H9 (cell line): ENCODE results near the gene DDIAS. TPM values are rescaled to one million over a fixed set of nuclear protein-coding genes. Genes with fewer than 3 reads are reported as not detected.
"Not testable (repeated sequence)": the region's sequence is repeated elsewhere in the genome, so short reads cannot be mapped to it uniquely, and the experiment has no call there.

Experiments
- DNase-seq: peaks from one replicate; pipeline ENCODE4 v3.0.0-alpha.2; 2017
- H2AFZ ChIP-seq: one replicate; pipeline ENCODE4 v1.6.1; 2013; ENCODE audit warnings: mild to moderate bottlenecking, low read length, control low read depth, moderate library complexity
- H2AK5ac ChIP-seq: 2 replicates; pipeline ENCODE4 v1.6.1; 2013; ENCODE audit warnings: low read length, control low read depth, mixed read lengths; ENCODE audit not compliant: insufficient read length
- H2BK120ac ChIP-seq: one replicate; pipeline ENCODE4 v1.6.1; 2013; ENCODE audit warnings: low read depth, mild to moderate bottlenecking, low read length, control low read depth, inconsistent platforms; ENCODE audit not compliant: poor library complexity, severe bottlenecking
- H2BK12ac ChIP-seq: 2 replicates; pipeline ENCODE4 v1.6.1; 2013; ENCODE audit warnings: low read length, control low read depth, mixed read lengths, low read depth; ENCODE audit not compliant: insufficient read length
- H2BK15ac ChIP-seq: 2 replicates; pipeline ENCODE4 v1.6.1; 2013; ENCODE audit warnings: low read depth, low read length, control low read depth
- H2BK20ac ChIP-seq: one replicate; pipeline ENCODE4 v1.6.1; 2013; ENCODE audit warnings: low read depth, mild to moderate bottlenecking, low read length, control low read depth, inconsistent platforms; ENCODE audit not compliant: poor library complexity, severe bottlenecking
- H2BK5ac ChIP-seq: 2 replicates; pipeline ENCODE4 v1.6.1; 2013; ENCODE audit warnings: low read length, control low read depth, mixed read lengths; ENCODE audit not compliant: insufficient read length
- H3K14ac ChIP-seq: 2 replicates; pipeline ENCODE4 v1.6.1; 2013; ENCODE audit warnings: low read length, control low read depth; ENCODE audit not compliant: insufficient read depth
- H3K18ac ChIP-seq: 2 replicates; pipeline ENCODE4 v1.6.1; 2013; ENCODE audit warnings: low read depth, mild to moderate bottlenecking, mixed read lengths, low read length, control low read depth; ENCODE audit not compliant: insufficient read length
- H3K23ac ChIP-seq: 2 replicates; pipeline ENCODE4 v1.6.1; 2013; ENCODE audit warnings: low read length, control low read depth, mixed read lengths, low read depth; ENCODE audit not compliant: insufficient read length
- H3K23me2 ChIP-seq: 2 replicates; pipeline ENCODE4 v1.6.1; 2013; ENCODE audit warnings: low read depth, mild to moderate bottlenecking, mixed read lengths, low read length, control low read depth; ENCODE audit not compliant: insufficient read length, poor library complexity, severe bottlenecking
- H3K27ac ChIP-seq: 2 replicates; pipeline ENCODE4 v1.5.1; 2013; ENCODE audit warnings: low read length, control low read depth, mixed read lengths, low read depth; ENCODE audit not compliant: insufficient read length
- H3K27me3 ChIP-seq: 2 replicates; pipeline ENCODE4 v1.6.1; 2013; ENCODE audit warnings: low read length, control low read depth, inconsistent platforms; ENCODE audit not compliant: insufficient read depth
- H3K4ac ChIP-seq: 2 replicates; pipeline ENCODE4 v1.6.1; 2013; ENCODE audit warnings: low read depth, mild to moderate bottlenecking, control low read depth, inconsistent platforms, low read length, moderate library complexity
- H3K4me1 ChIP-seq: 2 replicates; pipeline ENCODE4 v1.6.1; 2013; ENCODE audit warnings: low read length, control low read depth, inconsistent platforms; ENCODE audit not compliant: insufficient read depth
- H3K4me2 ChIP-seq: 2 replicates; pipeline ENCODE4 v1.6.1; 2013; ENCODE audit warnings: low read length, control low read depth, mixed read lengths; ENCODE audit not compliant: insufficient read length, insufficient read depth
- H3K56ac ChIP-seq: 2 replicates; pipeline ENCODE4 v1.6.1; 2013; ENCODE audit warnings: low read depth, mild to moderate bottlenecking, mixed read lengths, low read length, control low read depth; ENCODE audit not compliant: insufficient read length
- H3K79me1 ChIP-seq: 2 replicates; pipeline ENCODE4 v1.6.1; 2013; ENCODE audit warnings: low read depth, mild to moderate bottlenecking, moderate library complexity, low read length, control low read depth, inconsistent platforms; ENCODE audit not compliant: insufficient read depth, poor library complexity, severe bottlenecking
- H3K79me2 ChIP-seq: 2 replicates; pipeline ENCODE4 v1.6.1; 2013; ENCODE audit warnings: low read length, control low read depth, inconsistent platforms; ENCODE audit not compliant: insufficient read depth
- H3K9ac ChIP-seq: 2 replicates; pipeline ENCODE4 v1.6.1; 2013; ENCODE audit warnings: low read length, control low read depth, mixed read lengths; ENCODE audit not compliant: insufficient read length; ENCODE audit errors: extremely low read depth
- H3K9me3 ChIP-seq: one replicate; pipeline ENCODE4 v1.6.1; 2013; ENCODE audit warnings: low read depth, low read length, inconsistent platforms; ENCODE audit not compliant: control insufficient read depth
- H3T11ph ChIP-seq: one replicate; pipeline ENCODE4 v1.6.1; 2013; ENCODE audit warnings: mild to moderate bottlenecking, low read length, control low read depth, inconsistent platforms
- H4K20me1 ChIP-seq: one replicate; pipeline ENCODE4 v1.6.1; 2013; ENCODE audit not compliant: control insufficient read depth, insufficient read length, insufficient read depth
- H4K5ac ChIP-seq: 2 replicates; pipeline ENCODE4 v1.6.1; 2013; ENCODE audit warnings: low read depth, mild to moderate bottlenecking, mixed read lengths, low read length, control low read depth; ENCODE audit not compliant: insufficient read length
- H4K8ac ChIP-seq: replicated peaks from 2 replicates; pipeline ENCODE4 v1.6.1; 2013; ENCODE audit warnings: low read length, control low read depth, mixed read lengths, low read depth; ENCODE audit not compliant: insufficient read length
- H4K91ac ChIP-seq: 2 replicates; pipeline ENCODE4 v1.6.1; 2013; ENCODE audit warnings: low read depth, mild to moderate bottlenecking, moderate library complexity, mixed read lengths, low read length, control low read depth; ENCODE audit not compliant: insufficient read length
- H3K27ac Mint-ChIP-seq, 3 experiments: 2 replicates in 2 of 3; 3 replicates in 1 of 3; pipeline ENCODE4 v1.8.0; 2020 to 2021; ENCODE audit warnings: mixed read lengths in 3 of 3, mild to moderate bottlenecking in 1 of 3, moderate library complexity in 1 of 3
- H3K27me3 Mint-ChIP-seq: 2 replicates; pipeline ENCODE4 v1.8.0; 2021; ENCODE audit warnings: low read depth, mild to moderate bottlenecking, moderate library complexity, mixed read lengths
- H3K36me3 Mint-ChIP-seq, 3 experiments: 2 replicates in 2 of 3; 3 replicates in 1 of 3; pipeline ENCODE4 v1.8.0; 2020 to 2021; ENCODE audit warnings: low read depth in 3 of 3, mixed read lengths in 3 of 3; ENCODE audit not compliant: insufficient read depth in 1 of 3
- H3K4me1 Mint-ChIP-seq, 2 experiments: 2 replicates each; pipeline ENCODE4 v1.8.0; 2020; ENCODE audit warnings: mixed read lengths in 2 of 2
- H3K4me3 Mint-ChIP-seq, 2 experiments: 2 replicates in 1 of 2; 3 replicates in 1 of 2; pipeline ENCODE4 v1.8.0; 2020 to 2021; ENCODE audit warnings: mild to moderate bottlenecking in 2 of 2, mixed read lengths in 2 of 2, moderate library complexity in 1 of 2
- H3K9me3 Mint-ChIP-seq, 2 experiments: 2 replicates in 1 of 2; 3 replicates in 1 of 2; pipeline ENCODE4 v1.8.0; 2020; ENCODE audit warnings: mild to moderate bottlenecking in 2 of 2, mixed read lengths in 2 of 2, moderate library complexity in 1 of 2
- CTCF ChIP-seq: fragments of 200-600 bp; sonication (generic); conservative IDR thresholded peaks from 3 replicates; pipeline ENCODE4 v1.8.0; 2021; ENCODE audit warnings: antibody characterized with exemption, mild to moderate bottlenecking
- WGBS: extraction: QIAGEN DNeasy Blood & Tissue Kit; methylation state at CpG from one replicate; pipeline ENCODE4 v1.1.7; 2013; ENCODE audit warnings: missing lambda C conversion rate, low lambda C conversion rate, mixed read lengths; ENCODE audit not compliant: insufficient read length; ENCODE audit errors: extremely low coverage; 5-methylcytosine and 5-hydroxymethylcytosine counted together
- total RNA-seq: library from RNA; stranded (reverse); gene quantifications from 2 replicates; pipeline ENCODE4 v1.2.1, GENCODE V29; 2021

The DDIAS gene
- total RNA-seq, 1 experiment from 2014 or later = 18.6 TPM

- Histone ChIP-seq H2BK20ac (no peak overlapping the region), H3K14ac (no peak overlapping the region), H3K79me2 (no peaks in the 10 kb centered on the region; the same call in 1 of the 2 replicates), H3K79me1 (no peaks in the 10 kb centered on the region), H2AK5ac (no peak overlapping the region), H3K23ac (no peak overlapping the region), H3K27ac (no peak overlapping the region), H2BK5ac (no peak overlapping the region), H2BK12ac (no peak overlapping the region), H4K20me1 (no peaks in the 10 kb centered on the region), H4K8ac (no peak overlapping the region), H3K27me3 (no peaks in the 10 kb centered on the region), H4K91ac (no peak overlapping the region), H2BK15ac (no peak overlapping the region), H3K56ac (no peak overlapping the region), H3K18ac (no peak overlapping the region), H3K9me3 (no peaks in the 10 kb centered on the region), H2AFZ (no peak overlapping the region), H3T11ph (no peak overlapping the region), H4K5ac (no peak overlapping the region), H2BK120ac (no peak overlapping the region), H3K9ac (no peak overlapping the region), H3K4ac (no peak overlapping the region), H3K4me2 (no peak overlapping the region), H3K23me2 (no peaks in the 10 kb centered on the region), H3K4me1 (no peaks in the 10 kb centered on the region)
- no peak overlapping the region for H3K4me3 Mint-ChIP-seq
- no CpG with 5 or more reads among the region's 2 CpGs for WGBS
- peaks cover 0 to 15% (median 4%) of the 10 kb centered on the region in 3 experiments; a peak in 4 of 7 replicates for H3K36me3 Mint-ChIP-seq
- peaks cover 3% of the 10 kb centered on the region; the same call in 1 of the 2 replicates for H3K27me3 Mint-ChIP-seq
- H3K9me3 Mint-ChIP-seq = peaks cover 3 to 5% of the 10 kb centered on the region in 2 experiments; a peak in 4 of 5 replicates
- no peak overlapping the region for H3K27ac Mint-ChIP-seq
- DNase-seq = no peak
- TF ChIP-seq CTCF = no peak
- peaks cover 12 to 13% of the 10 kb centered on the region in 2 experiments for H3K4me1 Mint-ChIP-seq
Observed at GRCh38 chr11:82944198-82944597, 42.7 kb downstream of the DDIAS start.

- H3K4me3 Mint-ChIP-seq, H3K56ac ChIP-seq, H2BK120ac ChIP-seq, H3K27ac Mint-ChIP-seq, H3K23me2 ChIP-seq, H3K27me3 ChIP-seq, H4K8ac ChIP-seq, H2BK12ac ChIP-seq, H3K79me2 ChIP-seq, DNase-seq, H4K91ac ChIP-seq, H3K79me1 ChIP-seq, H3K18ac ChIP-seq, H3K27ac ChIP-seq, H3K9me3 ChIP-seq, H4K5ac ChIP-seq, H2BK5ac ChIP-seq, H2BK20ac ChIP-seq, H3K14ac ChIP-seq, H2AFZ ChIP-seq, H4K20me1 ChIP-seq, H3K4me2 ChIP-seq, H3K27me3 Mint-ChIP-seq, H2AK5ac ChIP-seq, H2BK15ac ChIP-seq, H3K9ac ChIP-seq, H3K23ac ChIP-seq, H3T11ph ChIP-seq, H3K4me1 ChIP-seq, H3K9me3 Mint-ChIP-seq, H3K4ac ChIP-seq: not testable (repeated sequence)
- peaks cover 12 to 13% of the 10 kb centered on the region in 2 experiments for H3K4me1 Mint-ChIP-seq
- no CpG with 5 or more reads among the region's 1 CpG for WGBS
- peaks cover 0 to 15% (median 4%) of the 10 kb centered on the region in 3 experiments; a peak in 4 of 7 replicates for H3K36me3 Mint-ChIP-seq
Observed at GRCh38 chr11:82945041-82945440, 43.5 kb downstream of the DDIAS start.
